GM23338 (cell line): ENCODE data around the gene KCNQ1OT1. TPM values are rescaled to one million over a fixed set of nuclear protein-coding genes. Genes with fewer than 3 reads are reported as not detected.

Experiments
- ATAC-seq: fragments of 200-7000 bp; cut with Tn5 transposase; 3 replicates; pipeline ENCODE4 v1.9.1; 2020
- DNase-seq: peaks from one replicate; pipeline ENCODE4 v3.0.0-alpha.2; 2015; ENCODE audit warnings: low spot score
- H2AFZ ChIP-seq: fragments of 200-600 bp; sonication (generic); 2 replicates; pipeline ENCODE4 v1.8.0; 2016; ENCODE audit warnings: antibody characterized with exemption, mild to moderate bottlenecking, moderate library complexity
- H3F3A ChIP-seq: fragments of 200-600 bp; sonication (generic); replicated peaks from 2 replicates; pipeline ENCODE4 v1.8.0; 2017; ENCODE audit warnings: antibody characterized with exemption, mixed run types, low read depth
- H3K27ac ChIP-seq: fragments of 200-600 bp; sonication (generic); 2 replicates; pipeline ENCODE4 v1.6.1; 2016; ENCODE audit warnings: low read depth
- H3K27me3 ChIP-seq: fragments of 200-600 bp; sonication (generic); 2 replicates; pipeline ENCODE4 v1.8.0; 2016; ENCODE audit warnings: mild to moderate bottlenecking, mixed run types, moderate library complexity; ENCODE audit not compliant: insufficient read depth
- H3K36me3 ChIP-seq: fragments of 200-600 bp; sonication (generic); 2 replicates; pipeline ENCODE4 v1.8.0; 2016; ENCODE audit warnings: mild to moderate bottlenecking; ENCODE audit not compliant: insufficient read depth
- H3K4me1 ChIP-seq: fragments of 200-600 bp; sonication (generic); 2 replicates; pipeline ENCODE4 v1.8.0; 2016; ENCODE audit warnings: mild to moderate bottlenecking, moderate library complexity; ENCODE audit not compliant: insufficient read depth
- H3K4me2 ChIP-seq: fragments of 200-600 bp; sonication (generic); 2 replicates; pipeline ENCODE4 v1.7.1; 2017; ENCODE audit warnings: mixed run types
- H3K4me3 ChIP-seq: fragments of 200-600 bp; sonication (generic); 2 replicates; pipeline ENCODE4 v1.6.1; 2016; ENCODE audit warnings: mixed run types
- H3K79me2 ChIP-seq: fragments of 200-600 bp; sonication (generic); replicated peaks from 2 replicates; pipeline ENCODE4 v1.8.0; 2017; ENCODE audit warnings: mild to moderate bottlenecking; ENCODE audit not compliant: insufficient read depth
- H3K9me2 ChIP-seq: fragments of 200-600 bp; sonication (generic); 2 replicates; pipeline ENCODE4 v1.8.0; 2017; ENCODE audit not compliant: insufficient read depth
- H4K20me1 ChIP-seq: fragments of 200-600 bp; sonication (generic); replicated peaks from 2 replicates; pipeline ENCODE4 v1.8.0; 2017; ENCODE audit warnings: mild to moderate bottlenecking; ENCODE audit not compliant: insufficient read depth
- H3K27ac Mint-ChIP-seq: 2 replicates; pipeline ENCODE4 v1.8.0; 2020; ENCODE audit warnings: inconsistent platforms, mild to moderate bottlenecking, moderate library complexity, mixed read lengths
- H3K27me3 Mint-ChIP-seq: 3 replicates; pipeline ENCODE4 v1.8.0; 2022; ENCODE audit warnings: low read depth, mild to moderate bottlenecking, moderate library complexity, mixed read lengths, inconsistent platforms; ENCODE audit not compliant: insufficient read depth, poor library complexity
- H3K36me3 Mint-ChIP-seq: 3 replicates; pipeline ENCODE4 v1.8.0; 2021; ENCODE audit warnings: low read depth, mild to moderate bottlenecking, inconsistent platforms, moderate library complexity, mixed read lengths
- H3K4me1 Mint-ChIP-seq: 3 replicates; pipeline ENCODE4 v1.8.0; 2020; ENCODE audit warnings: mild to moderate bottlenecking, inconsistent platforms, mixed read lengths
- H3K4me3 Mint-ChIP-seq: 3 replicates; pipeline ENCODE4 v1.8.0; 2021; ENCODE audit warnings: moderate library complexity, mild to moderate bottlenecking, inconsistent platforms, mixed read lengths
- H3K9me3 Mint-ChIP-seq: 3 replicates; pipeline ENCODE4 v1.8.0; 2020; ENCODE audit warnings: moderate library complexity, mild to moderate bottlenecking, inconsistent platforms, mixed read lengths
- CREB1 ChIP-seq: fragments of 250-450 bp; sonication (Bioruptor Pico); IDR thresholded peaks from 2 replicates; pipeline ENCODE4 v1.5.0; 2020; ENCODE audit warnings: low read depth, mild to moderate bottlenecking, moderate library complexity
- EZH2 ChIP-seq: fragments of 200-600 bp; sonication (generic); IDR thresholded peaks from one replicate; pipeline ENCODE4 v1.8.0; 2017; ENCODE audit warnings: antibody characterized with exemption, mild to moderate bottlenecking, low read depth; ENCODE audit not compliant: unreplicated experiment
- EZH2phosphoT487 ChIP-seq: fragments of 200-600 bp; sonication (generic); IDR thresholded peaks from one replicate; pipeline ENCODE4 v1.8.1; 2018; ENCODE audit warnings: antibody characterized with exemption; ENCODE audit not compliant: unreplicated experiment
- JUNB ChIP-seq: IDR thresholded peaks from one replicate; pipeline ENCODE4 v1.6.1; 2016; ENCODE audit warnings: antibody characterized with exemption; ENCODE audit not compliant: unreplicated experiment
- NANOG ChIP-seq: IDR thresholded peaks from 2 replicates; pipeline ENCODE4 v1.6.1; 2016; ENCODE audit warnings: antibody characterized with exemption, borderline replicate concordance
- POLR2AphosphoS5 ChIP-seq: IDR thresholded peaks from 2 replicates; pipeline ENCODE4 v1.6.1; 2016; ENCODE audit warnings: antibody characterized with exemption, low read depth
- STAT1 ChIP-seq: IDR thresholded peaks from one replicate; pipeline ENCODE4 v1.6.1; 2016; ENCODE audit warnings: antibody characterized with exemption; ENCODE audit not compliant: unreplicated experiment
- ZNF114 ChIP-seq: fragments of 250-450 bp; sonication (Bioruptor Pico); IDR thresholded peaks from 2 replicates; pipeline ENCODE4 v1.5.0; 2020; ENCODE audit warnings: mild to moderate bottlenecking, moderate library complexity
- ZNF331 ChIP-seq: fragments of 250-450 bp; sonication (Bioruptor Pico); IDR thresholded peaks from 2 replicates; pipeline ENCODE4 v1.5.0; 2020; ENCODE audit warnings: low read depth, mild to moderate bottlenecking, moderate library complexity
- polyA plus RNA-seq: library from polyadenylated mRNA; unstranded; fragments of >200 nt; fragmentation: Nextera tagmentation; extraction: Ambion mirVana; gene quantifications from 2 replicates; pipeline ENCODE4 v1.2.1, GENCODE V29; 2016
- total RNA-seq: library from RNA; depleted of rRNA; stranded (reverse); fragments of >200 nt; shearing (Covaris generic); gene quantifications from 2 replicates; pipeline ENCODE4 v1.2.3, GENCODE V29; 2014
- TF ChIP-seq, protein P1 (sequence below): IDR thresholded peaks from 2 replicates; pipeline ENCODE4 v1.6.1; 2016; ENCODE audit warnings: antibody characterized with exemption
- TF ChIP-seq, protein P2 (sequence below), 2 experiments: fragments of 200-600 bp in 1 of 2; sonication (generic) in 1 of 2; conservative IDR thresholded peaks; 2 replicates each; pipeline versions ENCODE4 v1.5.1 to v1.6.1; 2016 to 2017; ENCODE audit warnings: antibody characterized with exemption in 2 of 2, low read depth in 2 of 2, mild to moderate bottlenecking in 2 of 2, moderate library complexity in 1 of 2
- TF ChIP-seq, protein P3 (sequence below): fragments of 250-450 bp; sonication (Bioruptor Pico); IDR thresholded peaks from 2 replicates; pipeline ENCODE4 v1.5.0; 2020; ENCODE audit warnings: mild to moderate bottlenecking, moderate library complexity

The KCNQ1OT1 gene
- total and polyA plus RNA-seq, 2 experiments from 2014 or later = 1.5 to 4.2 TPM

DNA sequence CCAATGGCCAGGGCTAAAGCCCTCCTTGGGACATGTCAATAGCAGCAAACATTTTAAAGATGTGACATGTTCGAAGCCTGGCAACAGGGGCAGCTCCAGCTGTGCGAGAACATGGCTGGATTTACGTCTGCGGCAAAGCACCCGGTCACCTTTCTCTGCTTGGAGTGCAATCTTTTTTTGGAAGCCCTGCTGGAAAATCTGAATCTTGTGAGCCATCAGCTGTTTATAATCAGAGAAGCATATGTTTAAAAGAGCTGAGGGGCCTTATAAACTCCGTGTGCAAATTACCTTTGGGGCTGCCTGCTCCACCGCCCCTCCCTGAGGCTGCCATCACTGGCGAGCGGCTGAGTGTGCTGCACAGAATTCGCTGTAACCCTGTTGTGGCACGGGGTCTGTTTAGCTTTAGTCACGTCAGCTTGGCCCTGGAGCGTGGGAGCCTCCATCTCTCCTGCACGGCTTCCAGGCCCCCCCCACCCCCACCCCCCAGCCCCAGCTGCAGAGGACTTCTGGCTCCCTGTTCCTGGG lies 9.0 kb upstream of the KCNQ1OT1 start:
- DNase-seq = no peak
- no peaks in the 10 kb centered on the region for H3K9me2 ChIP-seq
- no peaks in the 10 kb centered on the region for H3K79me2 ChIP-seq
- no peak overlapping the region for H3K4me3 ChIP-seq
- H4K20me1 ChIP-seq = no peaks in the 10 kb centered on the region
- no peak for ATAC-seq
- peaks cover 36% of the 10 kb centered on the region for H3K27me3 Mint-ChIP-seq
- peaks cover 33% of the 10 kb centered on the region for H3K36me3 Mint-ChIP-seq
- TF ChIP-seq POLR2AphosphoS5 (no peak), JUNB (no peak), EZH2phosphoT487 (no peak), NANOG (no peak), STAT1 (no peak), CREB1 (CRISPR knock-in tag) (no peak), ZNF114 (CRISPR knock-in tag) (no peak), ZNF331 (no peak)
- TF ChIP-seq, protein P1, sequence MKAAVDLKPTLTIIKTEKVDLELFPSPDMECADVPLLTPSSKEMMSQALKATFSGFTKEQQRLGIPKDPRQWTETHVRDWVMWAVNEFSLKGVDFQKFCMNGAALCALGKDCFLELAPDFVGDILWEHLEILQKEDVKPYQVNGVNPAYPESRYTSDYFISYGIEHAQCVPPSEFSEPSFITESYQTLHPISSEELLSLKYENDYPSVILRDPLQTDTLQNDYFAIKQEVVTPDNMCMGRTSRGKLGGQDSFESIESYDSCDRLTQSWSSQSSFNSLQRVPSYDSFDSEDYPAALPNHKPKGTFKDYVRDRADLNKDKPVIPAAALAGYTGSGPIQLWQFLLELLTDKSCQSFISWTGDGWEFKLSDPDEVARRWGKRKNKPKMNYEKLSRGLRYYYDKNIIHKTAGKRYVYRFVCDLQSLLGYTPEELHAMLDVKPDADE = no peak
- TF ChIP-seq, protein P2, sequence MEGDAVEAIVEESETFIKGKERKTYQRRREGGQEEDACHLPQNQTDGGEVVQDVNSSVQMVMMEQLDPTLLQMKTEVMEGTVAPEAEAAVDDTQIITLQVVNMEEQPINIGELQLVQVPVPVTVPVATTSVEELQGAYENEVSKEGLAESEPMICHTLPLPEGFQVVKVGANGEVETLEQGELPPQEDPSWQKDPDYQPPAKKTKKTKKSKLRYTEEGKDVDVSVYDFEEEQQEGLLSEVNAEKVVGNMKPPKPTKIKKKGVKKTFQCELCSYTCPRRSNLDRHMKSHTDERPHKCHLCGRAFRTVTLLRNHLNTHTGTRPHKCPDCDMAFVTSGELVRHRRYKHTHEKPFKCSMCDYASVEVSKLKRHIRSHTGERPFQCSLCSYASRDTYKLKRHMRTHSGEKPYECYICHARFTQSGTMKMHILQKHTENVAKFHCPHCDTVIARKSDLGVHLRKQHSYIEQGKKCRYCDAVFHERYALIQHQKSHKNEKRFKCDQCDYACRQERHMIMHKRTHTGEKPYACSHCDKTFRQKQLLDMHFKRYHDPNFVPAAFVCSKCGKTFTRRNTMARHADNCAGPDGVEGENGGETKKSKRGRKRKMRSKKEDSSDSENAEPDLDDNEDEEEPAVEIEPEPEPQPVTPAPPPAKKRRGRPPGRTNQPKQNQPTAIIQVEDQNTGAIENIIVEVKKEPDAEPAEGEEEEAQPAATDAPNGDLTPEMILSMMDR (conservative IDR thresholded peaks at IDR 0.05; ENCODE audit: low read depth in 2 of 2) = no peak
- H3K4me1 Mint-ChIP-seq = peaks cover 6% of the 10 kb centered on the region
- no peak overlapping the region for H3K4me2 ChIP-seq
- H3F3A ChIP-seq = no peaks in the 10 kb centered on the region
- peaks cover 35% of the 10 kb centered on the region for H3K9me3 Mint-ChIP-seq
- no peaks in the 10 kb centered on the region; the same call in 1 of the 2 replicates for H3K4me1 ChIP-seq
- H3K27me3 ChIP-seq = peaks cover 82% of the 10 kb centered on the region; the same call in 1 of the 2 replicates
- no peak overlapping the region for H3K4me3 Mint-ChIP-seq
- H3K27ac ChIP-seq = no peak overlapping the region
- H2AFZ ChIP-seq = no peak overlapping the region
- H3K27ac Mint-ChIP-seq = no peak overlapping the region
- peaks cover 11% of the 10 kb centered on the region for H3K36me3 ChIP-seq

DNA sequence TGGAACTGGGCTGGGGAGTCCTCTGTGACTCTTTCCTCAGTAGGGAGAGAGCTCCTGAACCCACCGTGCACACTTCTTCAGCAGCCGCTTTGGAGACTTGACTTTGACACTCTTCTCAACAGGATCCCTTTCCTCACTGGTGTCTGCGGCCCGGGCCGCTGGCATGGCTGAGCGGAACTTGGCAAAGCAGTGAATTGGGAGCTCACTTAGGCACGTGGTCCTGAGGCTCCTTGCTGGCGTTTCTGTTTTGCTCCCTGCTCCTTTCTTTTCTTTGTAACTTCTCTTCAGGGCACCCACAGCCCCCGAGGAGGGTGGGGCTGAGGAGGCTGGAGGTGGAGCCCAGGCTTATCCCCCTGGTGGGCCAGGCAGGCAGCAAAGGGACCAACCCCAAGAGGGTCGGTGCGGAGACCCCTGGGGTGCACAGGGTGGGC lies 8.4 kb upstream of the KCNQ1OT1 start:
- peaks cover 38% of the 10 kb centered on the region for H3K27me3 Mint-ChIP-seq
- H3K9me3 Mint-ChIP-seq = peaks cover 35% of the 10 kb centered on the region
- peaks cover 11% of the 10 kb centered on the region for H3K4me1 Mint-ChIP-seq
- TF ChIP-seq JUNB (no peak), POLR2AphosphoS5 (no peak), EZH2 (no peak), EZH2phosphoT487 (no peak), ZNF331 (no peak)
- TF ChIP-seq, protein P3, sequence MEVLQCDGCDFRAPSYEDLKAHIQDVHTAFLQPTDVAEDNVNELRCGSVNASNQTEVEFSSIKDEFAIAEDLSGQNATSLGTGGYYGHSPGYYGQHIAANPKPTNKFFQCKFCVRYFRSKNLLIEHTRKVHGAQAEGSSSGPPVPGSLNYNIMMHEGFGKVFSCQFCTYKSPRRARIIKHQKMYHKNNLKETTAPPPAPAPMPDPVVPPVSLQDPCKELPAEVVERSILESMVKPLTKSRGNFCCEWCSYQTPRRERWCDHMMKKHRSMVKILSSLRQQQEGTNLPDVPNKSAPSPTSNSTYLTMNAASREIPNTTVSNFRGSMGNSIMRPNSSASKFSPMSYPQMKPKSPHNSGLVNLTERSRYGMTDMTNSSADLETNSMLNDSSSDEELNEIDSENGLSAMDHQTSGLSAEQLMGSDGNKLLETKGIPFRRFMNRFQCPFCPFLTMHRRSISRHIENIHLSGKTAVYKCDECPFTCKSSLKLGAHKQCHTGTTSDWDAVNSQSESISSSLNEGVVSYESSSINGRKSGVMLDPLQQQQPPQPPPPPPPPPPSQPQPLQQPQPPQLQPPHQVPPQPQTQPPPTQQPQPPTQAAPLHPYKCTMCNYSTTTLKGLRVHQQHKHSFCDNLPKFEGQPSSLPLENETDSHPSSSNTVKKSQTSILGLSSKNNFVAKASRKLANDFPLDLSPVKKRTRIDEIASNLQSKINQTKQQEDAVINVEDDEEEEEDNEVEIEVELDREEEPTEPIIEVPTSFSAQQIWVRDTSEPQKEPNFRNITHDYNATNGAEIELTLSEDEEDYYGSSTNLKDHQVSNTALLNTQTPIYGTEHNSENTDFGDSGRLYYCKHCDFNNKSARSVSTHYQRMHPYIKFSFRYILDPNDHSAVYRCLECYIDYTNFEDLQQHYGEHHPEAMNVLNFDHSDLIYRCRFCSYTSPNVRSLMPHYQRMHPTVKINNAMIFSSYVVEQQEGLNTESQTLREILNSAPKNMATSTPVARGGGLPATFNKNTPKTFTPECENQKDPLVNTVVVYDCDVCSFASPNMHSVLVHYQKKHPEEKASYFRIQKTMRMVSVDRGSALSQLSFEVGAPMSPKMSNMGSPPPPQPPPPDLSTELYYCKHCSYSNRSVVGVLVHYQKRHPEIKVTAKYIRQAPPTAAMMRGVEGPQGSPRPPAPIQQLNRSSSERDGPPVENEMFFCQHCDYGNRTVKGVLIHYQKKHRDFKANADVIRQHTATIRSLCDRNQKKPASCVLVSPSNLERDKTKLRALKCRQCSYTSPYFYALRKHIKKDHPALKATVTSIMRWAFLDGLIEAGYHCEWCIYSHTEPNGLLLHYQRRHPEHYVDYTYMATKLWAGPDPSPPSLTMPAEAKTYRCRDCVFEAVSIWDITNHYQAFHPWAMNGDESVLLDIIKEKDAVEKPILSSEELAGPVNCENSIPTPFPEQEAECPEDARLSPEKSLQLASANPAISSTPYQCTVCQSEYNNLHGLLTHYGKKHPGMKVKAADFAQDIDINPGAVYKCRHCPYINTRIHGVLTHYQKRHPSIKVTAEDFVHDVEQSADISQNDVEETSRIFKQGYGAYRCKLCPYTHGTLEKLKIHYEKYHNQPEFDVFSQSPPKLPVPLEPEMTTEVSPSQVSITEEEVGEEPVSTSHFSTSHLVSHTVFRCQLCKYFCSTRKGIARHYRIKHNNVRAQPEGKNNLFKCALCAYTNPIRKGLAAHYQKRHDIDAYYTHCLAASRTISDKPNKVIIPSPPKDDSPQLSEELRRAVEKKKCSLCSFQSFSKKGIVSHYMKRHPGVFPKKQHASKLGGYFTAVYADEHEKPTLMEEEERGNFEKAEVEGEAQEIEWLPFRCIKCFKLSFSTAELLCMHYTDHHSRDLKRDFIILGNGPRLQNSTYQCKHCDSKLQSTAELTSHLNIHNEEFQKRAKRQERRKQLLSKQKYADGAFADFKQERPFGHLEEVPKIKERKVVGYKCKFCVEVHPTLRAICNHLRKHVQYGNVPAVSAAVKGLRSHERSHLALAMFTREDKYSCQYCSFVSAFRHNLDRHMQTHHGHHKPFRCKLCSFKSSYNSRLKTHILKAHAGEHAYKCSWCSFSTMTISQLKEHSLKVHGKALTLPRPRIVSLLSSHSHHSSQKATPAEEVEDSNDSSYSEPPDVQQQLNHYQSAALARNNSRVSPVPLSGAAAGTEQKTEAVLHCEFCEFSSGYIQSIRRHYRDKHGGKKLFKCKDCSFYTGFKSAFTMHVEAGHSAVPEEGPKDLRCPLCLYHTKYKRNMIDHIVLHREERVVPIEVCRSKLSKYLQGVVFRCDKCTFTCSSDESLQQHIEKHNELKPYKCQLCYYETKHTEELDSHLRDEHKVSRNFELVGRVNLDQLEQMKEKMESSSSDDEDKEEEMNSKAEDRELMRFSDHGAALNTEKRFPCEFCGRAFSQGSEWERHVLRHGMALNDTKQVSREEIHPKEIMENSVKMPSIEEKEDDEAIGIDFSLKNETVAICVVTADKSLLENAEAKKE (CRISPR knock-in tag) = no peak
- TF ChIP-seq, protein P1 = no peak

More for the DNA sequence above, 8.4 kb upstream of the KCNQ1OT1 start:
- Histone ChIP-seq H3K9me2 (no peaks in the 10 kb centered on the region), H4K20me1 (no peaks in the 10 kb centered on the region), H3F3A (no peaks in the 10 kb centered on the region), H3K79me2 (no peaks in the 10 kb centered on the region), H3K4me3 (no peak overlapping the region), H3K27ac (no peak overlapping the region), H2AFZ (no peak overlapping the region), H3K4me2 (no peak overlapping the region), H3K27me3 (peaks cover 79% of the 10 kb centered on the region; the same call in 1 of the 2 replicates), H3K36me3 (peaks cover 11% of the 10 kb centered on the region), H3K4me1 (peaks cover 4% of the 10 kb centered on the region; the same call in 1 of the 2 replicates)
- ATAC-seq (peak; percentile 51), DNase-seq (no peak)
- no peak overlapping the region for H3K27ac Mint-ChIP-seq
- H3K4me3 Mint-ChIP-seq = no peak overlapping the region
- H3K36me3 Mint-ChIP-seq = peaks cover 33% of the 10 kb centered on the region
